D721Med (cell line): ENCODE measurements around the gene PRKD1.
"Not testable (repeated sequence)": the region's sequence is repeated elsewhere in the genome, so short reads cannot be mapped to it uniquely, and the experiment has no call there.

ENCODE experiments used
- DNase-seq: peaks from one replicate; pipeline ENCODE4 v3.0.0; 2011; ENCODE audit warnings: low spot score; ENCODE audit not compliant: insufficient read length
- FAIRE-seq: peaks from 2 replicates; lab custom pipeline; 2011; peaks lifted over from hg19 to GRCh38; lab: Jason Lieb, UNC
- TF ChIP-seq, protein P1 (sequence below): IDR thresholded peaks from 2 replicates; pipeline ENCODE4 v1.5.1; 2012; ENCODE audit warnings: mild to moderate bottlenecking, control low read depth; ENCODE audit not compliant: insufficient read depth; ENCODE audit errors: missing control alignments

The PRKD1 gene

DNA sequence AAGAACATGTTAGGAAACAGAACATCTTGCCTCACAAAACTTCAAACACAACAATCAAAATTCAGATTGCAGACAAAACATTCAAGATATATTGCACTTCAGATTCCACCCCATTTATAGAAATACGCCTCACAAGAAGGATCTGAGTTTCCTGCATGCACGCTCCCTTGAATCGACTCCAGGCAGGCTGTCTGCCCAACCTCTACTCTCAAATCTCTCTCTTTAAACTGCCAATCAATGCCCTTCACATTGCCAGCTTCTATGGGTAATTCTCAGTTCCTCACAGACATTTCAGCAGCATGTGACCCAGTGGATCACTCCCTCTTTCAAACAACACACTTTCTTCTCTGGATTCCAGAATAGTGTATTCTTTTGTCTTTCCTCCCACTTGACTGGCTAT is 184.1 kb downstream of the PRKD1 start:
- FAIRE-seq, result no peak
- no peak for DNase-seq
- TF ChIP-seq, protein P1, sequence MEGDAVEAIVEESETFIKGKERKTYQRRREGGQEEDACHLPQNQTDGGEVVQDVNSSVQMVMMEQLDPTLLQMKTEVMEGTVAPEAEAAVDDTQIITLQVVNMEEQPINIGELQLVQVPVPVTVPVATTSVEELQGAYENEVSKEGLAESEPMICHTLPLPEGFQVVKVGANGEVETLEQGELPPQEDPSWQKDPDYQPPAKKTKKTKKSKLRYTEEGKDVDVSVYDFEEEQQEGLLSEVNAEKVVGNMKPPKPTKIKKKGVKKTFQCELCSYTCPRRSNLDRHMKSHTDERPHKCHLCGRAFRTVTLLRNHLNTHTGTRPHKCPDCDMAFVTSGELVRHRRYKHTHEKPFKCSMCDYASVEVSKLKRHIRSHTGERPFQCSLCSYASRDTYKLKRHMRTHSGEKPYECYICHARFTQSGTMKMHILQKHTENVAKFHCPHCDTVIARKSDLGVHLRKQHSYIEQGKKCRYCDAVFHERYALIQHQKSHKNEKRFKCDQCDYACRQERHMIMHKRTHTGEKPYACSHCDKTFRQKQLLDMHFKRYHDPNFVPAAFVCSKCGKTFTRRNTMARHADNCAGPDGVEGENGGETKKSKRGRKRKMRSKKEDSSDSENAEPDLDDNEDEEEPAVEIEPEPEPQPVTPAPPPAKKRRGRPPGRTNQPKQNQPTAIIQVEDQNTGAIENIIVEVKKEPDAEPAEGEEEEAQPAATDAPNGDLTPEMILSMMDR, result no peak

DNA sequence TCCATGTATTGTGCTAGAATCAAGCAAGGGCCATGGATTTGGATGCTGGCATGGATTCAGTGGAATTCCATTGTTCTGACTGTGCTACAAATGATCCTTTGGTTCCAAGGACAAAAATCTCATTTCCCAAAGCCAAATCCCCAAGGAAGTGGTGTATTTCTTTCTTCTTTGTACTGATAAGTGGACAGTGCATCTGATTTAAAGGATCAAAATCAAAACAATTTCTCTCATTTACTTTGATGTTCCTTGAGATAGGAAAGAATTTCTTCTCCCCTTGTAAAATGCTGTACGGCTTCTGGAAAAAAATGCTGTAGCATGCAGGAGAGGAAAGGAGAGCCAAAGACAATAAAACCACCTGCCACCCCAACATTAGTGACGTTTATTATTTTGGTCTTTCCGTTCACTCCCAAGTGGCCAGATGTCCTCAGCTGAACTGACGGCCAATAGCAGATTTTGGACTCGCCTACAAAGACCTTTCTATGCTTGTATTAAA is 185.7 kb downstream of the PRKD1 start:
- FAIRE-seq (no peak), DNase-seq (no peak)
- TF ChIP-seq, protein P1, result no peak

- DNase-seq (no peak), FAIRE-seq (no peak)
- TF ChIP-seq, protein P1, result no peak
Measured at GRCh38 chr14:29740491-29740890, 187.2 kb downstream of the PRKD1 start.

GRCh38 chr14:29738950-29739349 is 188.7 kb downstream of the PRKD1 start:
- no peak for DNase-seq
- TF ChIP-seq, protein P1, result no peak
- FAIRE-seq, result no peak

DNA sequence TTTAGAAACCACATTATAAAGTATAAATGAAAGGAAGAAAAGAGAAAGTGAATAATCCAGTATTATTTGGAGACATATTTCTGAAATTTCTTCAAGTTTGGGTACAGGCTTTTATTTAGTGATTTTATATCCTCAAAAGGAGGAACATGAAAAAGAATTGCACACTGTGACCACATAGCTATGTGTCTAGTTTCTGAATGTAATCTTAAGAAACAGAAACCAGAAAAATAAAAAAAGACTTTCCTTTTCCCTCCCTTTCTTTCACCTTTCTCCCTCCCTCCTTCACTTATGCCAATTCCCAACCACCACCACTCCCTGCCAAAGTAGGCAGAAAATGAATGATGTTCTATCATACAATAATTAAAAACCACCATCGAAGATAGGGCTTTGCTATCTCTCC is 189.6 kb downstream of the PRKD1 start:
- FAIRE-seq (no peak), DNase-seq (no peak)
- TF ChIP-seq, protein P1, result no peak

DNA sequence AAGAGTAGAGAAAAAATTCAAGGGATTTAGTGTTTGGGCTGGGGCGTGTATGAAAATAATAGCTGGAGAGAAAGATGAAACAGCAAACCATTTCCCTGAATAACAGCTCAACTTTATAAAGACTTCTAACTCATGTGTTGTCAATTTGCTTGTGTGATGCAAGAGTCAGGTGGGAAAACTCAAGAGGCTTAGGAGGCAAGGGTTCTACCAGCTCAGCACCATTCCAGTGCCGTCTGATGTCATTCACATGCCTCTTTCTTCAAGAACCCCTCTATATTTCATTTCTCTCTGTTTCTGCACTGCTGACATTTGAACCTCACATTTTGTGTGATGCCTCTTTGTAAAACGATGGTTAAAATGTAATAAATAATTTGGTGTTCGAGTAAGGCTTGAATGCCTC is 192.2 kb downstream of the PRKD1 start:
- TF ChIP-seq, protein P1, result no peak
- FAIRE-seq, result no peak
- DNase-seq, result no peak

GRCh38 chr14:29734732-29735131 is 192.9 kb downstream of the PRKD1 start:
- no peak for FAIRE-seq
- TF ChIP-seq, protein P1, result no peak

DNA sequence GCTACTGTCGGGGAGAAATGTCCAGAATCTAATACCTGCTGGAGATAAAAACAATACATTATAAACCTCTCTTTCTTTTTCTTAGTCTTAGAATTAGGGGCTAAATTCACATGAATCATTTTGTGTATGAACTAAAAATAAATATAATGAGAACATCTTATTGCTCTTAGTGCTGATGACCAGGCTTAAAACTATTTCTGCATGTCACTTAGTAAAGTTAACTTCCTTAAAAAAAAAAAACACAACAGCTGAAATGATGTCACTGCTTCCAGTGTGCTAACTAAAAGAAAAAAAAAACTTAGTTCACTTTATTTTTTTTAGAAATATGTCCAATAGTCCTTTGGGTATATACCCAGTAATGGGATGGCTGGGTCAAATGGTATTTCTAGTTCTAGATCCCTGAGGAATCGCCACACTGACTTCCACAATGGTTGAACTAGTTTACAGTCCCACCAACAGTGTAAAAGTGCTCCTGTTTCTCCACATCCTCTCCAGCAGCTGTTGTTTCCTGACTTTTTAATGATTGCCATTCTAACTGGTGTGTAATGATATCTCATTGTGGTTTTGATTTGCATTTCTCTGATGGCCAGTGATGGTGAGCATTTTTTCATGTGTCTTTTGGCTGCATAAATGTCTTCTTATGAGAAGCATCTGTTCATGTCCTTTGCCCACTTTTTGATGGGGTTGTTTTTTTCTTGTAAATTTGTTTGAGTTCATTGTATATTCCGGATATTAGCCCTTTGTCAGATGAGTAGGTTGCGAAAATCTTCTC is 200.9 kb downstream of the PRKD1 start:
- not testable (repeated sequence) for FAIRE-seq, DNase-seq

More at GRCh38 chr14:29734732-29735131, 192.9 kb downstream of the PRKD1 start:
- no peak for DNase-seq
